NCI-H2171 treated with DMSO at 0.1 percent for 48 hours (cell line): ENCODE data around the gene SH3BP1.

Source experiments
- DNase-seq: peaks from one replicate; lab custom pipeline; 2025; lab: John Stamatoyannopoulos, UW

The SH3BP1 gene

GRCh38 chr22:37659066-37659896 is 19.8 kb downstream of the SH3BP1 start:
- peak; percentile 36 for DNase-seq

- DNase-seq: no peak
Measured at GRCh38 chr22:37659897-37660708, 20.6 kb downstream of the SH3BP1 start.

GRCh38 chr22:37660709-37661045 is 21.2 kb downstream of the SH3BP1 start:
- DNase-seq: no peak

- DNase-seq: peak; percentile 95
Measured at GRCh38 chr22:37661160-37661924, 21.9 kb downstream of the SH3BP1 start.

DNA sequence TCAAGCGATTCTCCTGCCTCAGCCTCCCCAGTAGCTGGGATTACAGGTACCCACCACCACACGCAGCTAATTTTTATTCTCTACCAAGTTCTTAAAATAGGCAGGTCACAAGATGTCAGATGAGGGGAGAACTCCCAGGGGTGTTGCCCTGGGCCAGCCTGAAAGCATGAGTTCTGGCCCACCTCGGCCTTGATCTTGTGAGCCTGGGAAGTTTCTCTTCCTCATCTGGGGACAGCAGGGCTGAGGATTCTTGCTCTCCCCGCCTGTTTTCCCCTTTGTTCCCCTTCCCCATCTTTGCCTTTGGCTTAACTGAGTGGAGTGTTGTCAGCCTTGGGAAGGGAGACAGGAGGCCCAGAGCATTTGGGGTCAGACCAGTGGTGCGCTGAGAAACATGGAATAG is 22.6 kb downstream of the SH3BP1 start:
- DNase-seq: no peak

GRCh38 chr22:37663521-37664140 is 24.2 kb downstream of the SH3BP1 start:
- no peak for DNase-seq

- DNase-seq: no peak
Measured at GRCh38 chr22:37664249-37665101, 25.0 kb downstream of the SH3BP1 start.

DNA sequence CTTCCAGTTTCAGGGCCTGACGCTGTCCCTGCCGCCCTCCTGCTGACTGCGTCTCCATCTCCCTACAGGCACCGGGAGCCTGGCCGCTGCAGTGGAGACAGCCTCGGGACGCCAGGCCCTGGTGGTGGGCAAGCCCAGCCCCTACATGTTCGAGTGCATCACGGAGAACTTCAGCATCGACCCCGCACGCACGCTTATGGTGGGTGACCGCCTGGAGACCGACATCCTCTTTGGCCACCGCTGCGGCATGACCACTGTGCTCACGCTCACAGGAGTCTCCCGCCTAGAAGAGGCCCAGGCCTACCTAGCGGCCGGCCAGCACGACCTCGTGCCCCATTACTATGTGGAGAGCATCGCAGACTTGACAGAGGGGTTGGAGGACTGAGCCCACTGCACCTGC is 26.0 kb downstream of the SH3BP1 start:
- DNase-seq: no peak

GRCh38 chr22:37669586-37669985 is 30.1 kb downstream of the SH3BP1 start:
- no peak for DNase-seq

GRCh38 chr22:37672206-37672919 is 32.9 kb downstream of the SH3BP1 start:
- DNase-seq: no peak

DNA sequence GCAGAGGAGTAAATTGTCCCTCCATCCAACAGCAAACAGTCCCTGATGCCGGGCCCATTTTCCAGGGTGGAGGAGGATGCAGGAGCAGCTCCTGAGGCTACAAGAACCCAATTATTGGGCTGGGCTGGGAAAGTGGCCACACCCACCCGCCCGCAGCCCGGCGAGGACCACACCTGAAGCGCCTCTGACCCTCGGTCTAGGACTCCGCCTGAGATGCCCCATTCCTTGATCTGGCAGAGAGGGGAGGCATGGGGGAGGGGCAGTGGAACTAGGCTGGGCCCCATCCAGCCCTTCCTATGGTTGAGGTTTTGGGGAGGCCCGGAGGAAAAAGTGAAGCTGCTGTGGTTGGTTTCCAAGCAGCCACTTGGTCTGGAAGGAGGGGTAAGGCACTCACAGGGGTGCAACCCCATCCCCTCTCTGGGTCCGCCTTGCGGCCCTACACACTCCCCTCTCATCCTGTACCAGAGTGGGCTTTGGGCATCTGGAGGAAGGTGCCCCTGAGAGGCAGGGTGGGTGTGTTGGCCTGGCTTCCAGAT is 33.5 kb downstream of the SH3BP1 start:
- DNase-seq: no peak

DNA sequence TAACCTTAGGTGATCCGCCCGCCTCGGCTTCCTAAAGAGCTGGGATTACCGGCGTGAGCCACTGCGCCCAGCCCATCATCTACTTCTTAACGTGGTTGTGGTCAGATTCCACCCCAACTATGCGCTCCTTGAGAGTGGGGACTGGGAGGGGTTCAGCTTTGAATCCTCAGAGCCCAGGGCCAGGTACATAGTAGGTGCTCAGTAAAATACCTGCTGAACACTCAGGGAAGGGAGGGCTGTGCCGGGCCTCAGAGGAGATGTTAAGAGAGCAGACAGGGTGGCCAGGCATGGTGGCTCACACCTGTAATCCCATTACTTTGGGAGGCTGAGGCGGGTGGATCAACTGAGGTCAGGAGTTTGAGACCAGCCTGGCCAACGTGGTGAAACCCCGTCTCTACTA is 34.8 kb downstream of the SH3BP1 start:
- DNase-seq: no peak

- no peak for DNase-seq
Measured at GRCh38 chr22:37674951-37675929, 35.8 kb downstream of the SH3BP1 start, which contains the start of gene LGALS1. LGALS1 (plus strand) TSS chr22:37675636; CDS start chr22:37675703, 67 bp downstream.

GRCh38 chr22:37675930-37676735 is 36.7 kb downstream of the SH3BP1 start:
- no peak for DNase-seq

- peak; percentile 31 for DNase-seq
Measured at GRCh38 chr22:37676736-37677492, 37.4 kb downstream of the SH3BP1 start.

DNA sequence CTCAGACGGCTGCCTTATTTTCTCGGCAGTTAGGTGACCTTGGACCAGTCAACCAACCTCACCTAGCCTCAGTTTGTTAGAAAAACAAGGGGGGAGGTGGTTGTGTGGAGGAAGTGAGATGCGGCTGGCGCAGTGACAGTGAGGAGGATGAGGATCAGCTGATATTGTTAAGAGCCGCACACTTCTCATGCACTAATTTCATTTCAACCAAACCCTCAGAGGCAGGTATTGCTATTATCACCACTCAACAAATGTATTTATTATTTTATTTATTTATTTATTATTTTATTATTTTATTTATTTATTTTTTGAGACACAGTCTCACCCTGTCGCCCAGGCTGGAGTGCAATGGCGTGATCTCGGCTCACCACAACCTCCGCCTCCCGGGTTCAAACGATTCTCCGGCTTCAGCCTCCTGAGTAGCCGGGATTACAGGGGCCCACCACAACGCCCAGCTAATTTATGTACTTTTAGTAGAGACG is 38.1 kb downstream of the SH3BP1 start:
- DNase-seq: no peak

DNA sequence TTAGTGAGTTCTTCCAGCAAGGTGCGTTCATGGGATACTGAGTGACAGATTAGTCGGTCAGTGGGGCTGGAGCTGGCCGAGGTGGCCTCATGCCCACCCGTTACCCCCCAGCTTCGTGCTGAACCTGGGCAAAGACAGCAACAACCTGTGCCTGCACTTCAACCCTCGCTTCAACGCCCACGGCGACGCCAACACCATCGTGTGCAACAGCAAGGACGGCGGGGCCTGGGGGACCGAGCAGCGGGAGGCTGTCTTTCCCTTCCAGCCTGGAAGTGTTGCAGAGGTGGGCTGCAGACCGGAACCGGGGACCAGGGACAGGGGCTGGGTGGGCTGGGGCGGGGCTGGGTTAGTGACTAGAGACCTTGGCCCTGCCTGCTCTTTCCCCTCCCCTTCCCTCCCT is 38.9 kb downstream of the SH3BP1 start:
- DNase-seq: no peak
